HepG2 (cell line): Measurements from ENCODE around the gene PDIA5. TPM values are rescaled to one million over a fixed set of nuclear protein-coding genes. Genes with fewer than 3 reads are reported as not detected.

ENCODE experiments used
- ATF2 ChIP-seq: sonication (generic); formaldehyde crosslinking; IDR thresholded peaks from 2 replicates; pipeline ENCODE4 v1.4.0; 2020; ENCODE audit warnings: missing genetic modification reagents
- ATF7-NPFF ChIP-seq: sonication (generic); formaldehyde crosslinking; IDR thresholded peaks from 2 replicates; pipeline ENCODE4 v1.8.1; 2023; ENCODE audit warnings: mild to moderate bottlenecking, low read depth, missing genetic modification reagents, moderate library complexity
- CREM ChIP-seq, 2 experiments: sonication (generic) in 1 of 2; formaldehyde crosslinking in 1 of 2; IDR thresholded peaks; 2 replicates each; pipeline versions ENCODE4 v1.4.0 to v1.6.1; 2016 to 2020; ENCODE audit warnings: antibody characterized with exemption in 1 of 2, mild to moderate bottlenecking in 1 of 2, missing genetic modification reagents in 1 of 2
- ELK4 ChIP-seq: sonication (generic); formaldehyde crosslinking; IDR thresholded peaks from 2 replicates; pipeline ENCODE4 v1.9.0; 2021; ENCODE audit warnings: missing genetic modification reagents, borderline replicate concordance
- FOXO1 ChIP-seq: sonication (generic); formaldehyde crosslinking; IDR thresholded peaks from 2 replicates; pipeline ENCODE4 v1.4.0; 2020; ENCODE audit warnings: missing genetic modification reagents
- GPBP1L1 ChIP-seq: sonication (generic); formaldehyde crosslinking; IDR thresholded peaks from 2 replicates; pipeline ENCODE4 v1.5.0; 2020; ENCODE audit warnings: mild to moderate bottlenecking, missing genetic modification reagents
- NFYC ChIP-seq: IDR thresholded peaks from 2 replicates; pipeline ENCODE4 v1.6.1; 2016; ENCODE audit warnings: missing genetic modification reagents, missing compliant biosample characterization
- NR2F6 ChIP-seq, 2 experiments: IDR thresholded peaks; 2 replicates each; pipeline ENCODE4 v1.6.1; 2016; ENCODE audit warnings: antibody characterized with exemption in 1 of 2, mild to moderate bottlenecking in 1 of 2
- SMAD9 ChIP-seq: sonication (generic); formaldehyde crosslinking; IDR thresholded peaks from 2 replicates; pipeline ENCODE4 v1.5.1; 2020; ENCODE audit warnings: mild to moderate bottlenecking, missing genetic modification reagents
- SNAPC5 ChIP-seq: sonication (generic); formaldehyde crosslinking; IDR thresholded peaks from 2 replicates; pipeline ENCODE4 v1.8.1; 2023; ENCODE audit warnings: mild to moderate bottlenecking, missing genetic modification reagents, borderline replicate concordance
- ZBTB7A ChIP-seq: sonication (generic); formaldehyde crosslinking; IDR thresholded peaks from 2 replicates; pipeline ENCODE4 v1.8.0; 2022; ENCODE audit warnings: mild to moderate bottlenecking, missing genetic modification reagents
- ZNF136 ChIP-seq: sonication (generic); formaldehyde crosslinking; IDR thresholded peaks from 2 replicates; pipeline ENCODE4 v1.8.1; 2022; ENCODE audit warnings: low read depth, mild to moderate bottlenecking, moderate library complexity, missing genetic modification reagents
- ZNF18 ChIP-seq: sonication (generic); formaldehyde crosslinking; IDR thresholded peaks from 2 replicates; pipeline ENCODE4 v1.8.0; 2022; ENCODE audit warnings: mild to moderate bottlenecking, missing genetic modification reagents; ENCODE audit not compliant: insufficient replicate concordance
- ZNF225 ChIP-seq: sonication (generic); formaldehyde crosslinking; IDR thresholded peaks from 2 replicates; pipeline ENCODE4 v1.4.0; 2020; ENCODE audit warnings: mild to moderate bottlenecking, missing genetic modification reagents
- ZNF260 ChIP-seq: sonication (generic); formaldehyde crosslinking; IDR thresholded peaks from 2 replicates; pipeline ENCODE4 v1.4.0; 2020; ENCODE audit warnings: missing genetic modification reagents, low read depth, mild to moderate bottlenecking, borderline replicate concordance
- ZNF33B ChIP-seq: sonication (generic); formaldehyde crosslinking; IDR thresholded peaks from 2 replicates; pipeline ENCODE4 v1.5.1; 2020; ENCODE audit warnings: mild to moderate bottlenecking, missing genetic modification reagents
- ZNF781 ChIP-seq: sonication (generic); formaldehyde crosslinking; IDR thresholded peaks from 2 replicates; pipeline ENCODE4 v1.5.1; 2020; ENCODE audit warnings: borderline replicate concordance, mild to moderate bottlenecking, missing genetic modification reagents; ENCODE audit errors: not compliant biosample characterization
- ZNF816 ChIP-seq: sonication (generic); formaldehyde crosslinking; IDR thresholded peaks from 2 replicates; pipeline ENCODE4 v1.8.0; 2022; ENCODE audit warnings: missing genetic modification reagents, mild to moderate bottlenecking, borderline replicate concordance
- polyA plus RNA-seq, 8 experiments: library from polyadenylated mRNA; depleted of rRNA in 3 of 8; stranded (reverse) in 7 of 8; unstranded in 1 of 8; fragments of >200 nt; fragmentation: Illumina TruSeq in 4 of 8; extraction: Trizol in 4 of 8; gene quantifications; 2 replicates each; pipeline versions ENCODE4 v1.2.1 to v1.2.3, GENCODE V29; 2011 to 2016; ENCODE audit warnings: low read depth in 4 of 8, missing spikeins in 1 of 8, mixed read lengths in 1 of 8; ENCODE audit not compliant: insufficient read depth in 1 of 8
- total RNA-seq, 5 experiments: library from RNA; depleted of rRNA; stranded (reverse); fragments of >200 nt; fragmentation: Illumina TruSeq; extraction: Trizol; gene quantifications; 2 replicates each; pipeline ENCODE4 v1.2.3, GENCODE V29; 2016; ENCODE audit warnings: low read depth in 1 of 5
- TF ChIP-seq, protein P1 (sequence below): sonication (generic); formaldehyde crosslinking; IDR thresholded peaks from 2 replicates; pipeline ENCODE4 v1.5.0; 2020; ENCODE audit warnings: missing genetic modification reagents, mild to moderate bottlenecking, borderline replicate concordance
- TF ChIP-seq, protein P2 (sequence below): conservative IDR thresholded peaks from 2 replicates; pipeline ENCODE4 v1.6.1; 2018; ENCODE audit warnings: missing genetic modification reagents

The PDIA5 gene
- total and polyA plus RNA-seq, 2 of the 13 experiments (the other 11 are each of a cell fraction or from before 2014, with no cell fraction given): 51.3 to 74.3 TPM

DNA sequence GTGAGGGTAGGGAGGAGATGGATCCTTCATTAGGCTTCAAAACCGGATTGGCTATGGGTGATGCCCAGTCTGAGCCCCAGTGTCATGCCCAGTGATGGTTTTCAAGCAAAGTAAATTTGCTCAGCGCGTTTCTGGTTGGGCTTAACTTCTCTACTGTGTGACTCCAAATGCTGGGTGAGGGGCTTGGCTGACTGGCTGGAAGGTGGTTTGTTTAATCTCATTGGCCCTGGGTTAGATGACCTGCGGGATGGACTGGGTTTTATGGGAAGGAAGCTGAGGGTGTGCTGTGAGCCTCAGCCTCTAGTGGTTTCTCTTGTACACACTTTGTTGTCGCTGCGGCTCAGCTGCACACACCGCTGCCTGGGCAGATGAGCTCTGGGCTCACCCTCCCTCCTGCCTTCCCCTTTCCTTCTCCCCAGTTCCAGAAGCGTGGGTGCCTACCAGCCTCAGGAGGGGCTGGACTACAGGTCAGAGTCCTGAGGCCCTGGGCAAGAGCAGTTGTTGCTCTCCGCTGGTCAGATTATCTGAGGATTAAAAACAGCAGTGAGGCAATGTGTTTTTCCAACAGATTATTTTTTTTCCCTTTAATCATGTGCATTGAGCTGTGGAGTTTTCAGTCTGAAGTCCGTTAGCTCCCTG lies 18.6 kb downstream of the PDIA5 start (continued):
- TF ChIP-seq ATF2 (CRISPR knock-in tag) (no peak), ELK4 (CRISPR knock-in tag) (no peak), NR2F6 (IDR thresholded peaks at IDR 0.05) (no peak), NR2F6 (CRISPR knock-in tag; IDR thresholded peaks at IDR 0.05) (peak; percentile 58), NFYC (CRISPR knock-in tag) (no peak), ZNF18 (peak; percentile 77), SMAD9 (CRISPR knock-in tag) (no peak), ZNF136 (CRISPR knock-in tag) (0 out of 2 replicates have a peak, but pooled peaks have one; percentile 12), ZNF816 (peak; percentile 67; the same call in 1 of the 2 replicates), ZNF260 (CRISPR knock-in tag) (no peak), ZNF781 (no peak), ZNF225 (CRISPR knock-in tag) (no peak), FOXO1 (CRISPR knock-in tag) (peak; percentile 68), GPBP1L1 (no peak), ZNF33B (CRISPR knock-in tag) (no peak), ATF7-NPFF (CRISPR knock-in tag) (no peak), SNAPC5 (CRISPR knock-in tag) (no peak), CREM (IDR thresholded peaks at IDR 0.05) (no peak), CREM (CRISPR knock-in tag; IDR thresholded peaks at IDR 0.05) (no peak), ZBTB7A (no peak)
- TF ChIP-seq, protein P1, sequence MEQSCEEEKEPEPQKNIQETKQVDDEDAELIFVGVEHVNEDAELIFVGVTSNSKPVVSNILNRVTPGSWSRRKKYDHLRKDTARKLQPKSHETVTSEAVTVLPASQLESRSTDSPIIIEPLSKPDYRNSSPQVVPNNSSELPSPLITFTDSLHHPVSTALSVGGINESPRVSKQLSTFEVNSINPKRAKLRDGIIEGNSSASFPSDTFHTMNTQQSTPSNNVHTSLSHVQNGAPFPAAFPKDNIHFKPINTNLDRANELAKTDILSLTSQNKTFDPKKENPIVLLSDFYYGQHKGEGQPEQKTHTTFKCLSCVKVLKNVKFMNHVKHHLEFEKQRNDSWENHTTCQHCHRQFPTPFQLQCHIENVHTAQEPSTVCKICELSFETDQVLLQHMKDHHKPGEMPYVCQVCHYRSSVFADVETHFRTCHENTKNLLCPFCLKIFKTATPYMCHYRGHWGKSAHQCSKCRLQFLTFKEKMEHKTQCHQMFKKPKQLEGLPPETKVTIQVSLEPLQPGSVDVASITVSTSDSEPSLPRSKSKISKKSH (CRISPR knock-in tag): peak; percentile 43; the same call in 1 of the 2 replicates
- TF ChIP-seq, protein P2, sequence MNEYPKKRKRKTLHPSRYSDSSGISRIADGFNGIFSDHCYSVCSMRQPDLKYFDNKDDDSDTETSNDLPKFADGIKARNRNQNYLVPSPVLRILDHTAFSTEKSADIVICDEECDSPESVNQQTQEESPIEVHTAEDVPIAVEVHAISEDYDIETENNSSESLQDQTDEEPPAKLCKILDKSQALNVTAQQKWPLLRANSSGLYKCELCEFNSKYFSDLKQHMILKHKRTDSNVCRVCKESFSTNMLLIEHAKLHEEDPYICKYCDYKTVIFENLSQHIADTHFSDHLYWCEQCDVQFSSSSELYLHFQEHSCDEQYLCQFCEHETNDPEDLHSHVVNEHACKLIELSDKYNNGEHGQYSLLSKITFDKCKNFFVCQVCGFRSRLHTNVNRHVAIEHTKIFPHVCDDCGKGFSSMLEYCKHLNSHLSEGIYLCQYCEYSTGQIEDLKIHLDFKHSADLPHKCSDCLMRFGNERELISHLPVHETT (CRISPR knock-in tag): 0 out of 2 replicates have a peak, but pooled peaks have one; percentile 26
